B cell (primary cell): Measurements from ENCODE around the gene RIPPLY2. TPM values are rescaled to one million over a fixed set of nuclear protein-coding genes. Genes with fewer than 3 reads are reported as not detected.

Experiments used
- ATAC-seq: fragments of 200-7000 bp; cut with Tn5 transposase; one replicate; pipeline ENCODE4 v1.10.0; 2021; ENCODE audit warnings: low read depth, mild to moderate bottlenecking, moderate number of reproducible peaks, moderate library complexity
- CTCF ChIA-PET: fragments of 350-600 bp; sonication (Branson Sonifier 250); formaldehyde crosslinking; loops from one replicate; lab custom pipeline; 2021; ENCODE audit warnings: antibody characterized with exemption, inconsistent platforms; lab: Charles Lee
- POLR2A ChIA-PET: fragments of 350-600 bp; sonication (Branson Sonifier 250); formaldehyde crosslinking; loops from one replicate; lab custom pipeline; 2021; ENCODE audit warnings: antibody characterized with exemption; lab: Charles Lee
- DNase-seq: peaks from one replicate; pipeline ENCODE4 v3.0.0; 2013
- H2AFZ ChIP-seq: 2 replicates; pipeline ENCODE4 v1.6.1; 2012; ENCODE audit warnings: mild to moderate bottlenecking, low read depth, low read length; ENCODE audit not compliant: insufficient read depth, poor library complexity, severe bottlenecking
- H3K27ac ChIP-seq, 2 donors: 1 replicate in 1 of 2; 2 replicates in 1 of 2; pipeline ENCODE4 v1.5.1; 2012 to 2013; ENCODE audit warnings: low read length in 2 of 2, mild to moderate bottlenecking in 2 of 2, moderate library complexity in 1 of 2
- H3K27me3 ChIP-seq, 4 experiments: fragments of 200-600 bp in 1 of 4; sonication (generic) in 1 of 4; replicated peaks in 1 of 4; 1 replicate in 2 of 4; 2 replicates in 2 of 4; pipeline versions ENCODE4 v1.6.1 to v1.7.0; 2013 to 2016; ENCODE audit warnings: low read length in 3 of 4, mild to moderate bottlenecking in 2 of 4, mixed read lengths in 1 of 4, moderate library complexity in 1 of 4; ENCODE audit not compliant: insufficient read depth in 4 of 4, control insufficient read depth in 3 of 4; ENCODE audit errors: control extremely low read depth in 1 of 4
- H3K36me3 ChIP-seq, 2 experiments: replicated peaks in 1 of 2; 1 replicate in 1 of 2; 2 replicates in 1 of 2; pipeline versions ENCODE4 v1.6.1 to v1.7.1; 2013; ENCODE audit warnings: low read length in 1 of 2; ENCODE audit not compliant: insufficient read depth in 2 of 2, control insufficient read depth in 1 of 2; ENCODE audit errors: control extremely low read depth in 1 of 2, extremely low read depth in 1 of 2
- H3K4me1 ChIP-seq, 2 donors: fragments of 200-600 bp in 1 of 2; sonication (generic) in 1 of 2; 1 replicate in 1 of 2; 2 replicates in 1 of 2; pipeline versions ENCODE4 v1.5.1 to v1.6.1; 2013 to 2017; ENCODE audit warnings: low read length in 2 of 2; ENCODE audit not compliant: control insufficient read depth in 2 of 2, insufficient read depth in 2 of 2
- H3K4me2 ChIP-seq: replicated peaks from 2 replicates; pipeline ENCODE3; 2012; ENCODE audit warnings: mild to moderate bottlenecking, low read depth, low read length; ENCODE audit not compliant: poor library complexity, severe bottlenecking
- H3K4me3 ChIP-seq, 5 experiments: fragments of 200-600 bp in 1 of 5; sonication (generic) in 1 of 5; 1 replicate in 3 of 5; 2 replicates in 2 of 5; pipeline versions ENCODE4 v1.5.1 to v1.7.0; 2011 to 2016; ENCODE audit warnings: low read length in 4 of 5, mild to moderate bottlenecking in 4 of 5, low read depth in 2 of 5, control low read depth in 1 of 5, moderate library complexity in 1 of 5; ENCODE audit not compliant: insufficient read depth in 1 of 5; ENCODE audit errors: control extremely low read depth in 1 of 5, extremely low read depth in 1 of 5
- H3K79me2 ChIP-seq: fragments of 200-600 bp; sonication (generic); one replicate; pipeline ENCODE4 v1.6.0; 2016; ENCODE audit warnings: low read length; ENCODE audit not compliant: control insufficient read depth, insufficient read depth
- H3K9ac ChIP-seq: fragments of 200-600 bp; sonication (generic); 2 replicates; pipeline ENCODE4 v1.6.1; 2017; ENCODE audit warnings: mild to moderate bottlenecking, low read length, moderate library complexity
- H3K9me3 ChIP-seq, 3 donors: one replicate each; pipeline versions ENCODE4 v1.6.1 to v1.7.1; 2013; ENCODE audit warnings: low read length in 2 of 3; ENCODE audit not compliant: control insufficient read depth in 2 of 3, insufficient read depth in 1 of 3; ENCODE audit errors: control extremely low read depth in 1 of 3
- H4K20me1 ChIP-seq: 2 replicates; pipeline ENCODE4 v1.6.0; 2012; ENCODE audit warnings: mild to moderate bottlenecking, low read length; ENCODE audit not compliant: insufficient read depth, control insufficient read depth, poor library complexity, severe bottlenecking
- H3K27ac Mint-ChIP-seq: one replicate; pipeline ENCODE4 v1.8.0; 2021; ENCODE audit warnings: mixed read lengths
- H3K27me3 Mint-ChIP-seq: one replicate; pipeline ENCODE4 v1.8.0; 2021; ENCODE audit warnings: mixed read lengths
- H3K4me1 Mint-ChIP-seq: one replicate; pipeline ENCODE4 v1.8.0; 2021; ENCODE audit warnings: mixed read lengths
- H3K4me3 Mint-ChIP-seq: one replicate; pipeline ENCODE4 v1.8.0; 2021; ENCODE audit warnings: mixed read lengths
- H3K9me3 Mint-ChIP-seq: one replicate; pipeline ENCODE4 v1.8.0; 2022; ENCODE audit warnings: mixed read lengths; ENCODE audit not compliant: insufficient read depth
- EZH2 ChIP-seq: IDR thresholded peaks from 2 replicates; pipeline ENCODE4 v1.6.1; 2012; ENCODE audit warnings: borderline replicate concordance, low read depth, mild to moderate bottlenecking, moderate library complexity, low read length; ENCODE audit not compliant: insufficient read depth, poor library complexity, severe bottlenecking
- WGBS: methylation state at CpG from one replicate; pipeline ENCODE4 v1.1.5; 2013; ENCODE audit warnings: missing lambda C conversion rate; ENCODE audit not compliant: insufficient coverage; 5-methylcytosine and 5-hydroxymethylcytosine counted together
- intact Hi-C: fragments of 100-400 bp; cut with micrococcal nuclease; formaldehyde crosslinking; loops from one replicate; pipeline ENCODE4 v1.10.0; 2022
- polyA plus RNA-seq: library from polyadenylated mRNA; depleted of rRNA; stranded (reverse); fragments of >200 nt; gene quantifications from 2 replicates; pipeline ENCODE4 v1.2.3, GENCODE V29; 2012
- total RNA-seq, 2 donors: library from RNA; stranded (reverse); fragments of 120-200 nt in 1 of 2; gene quantifications; 1 replicate in 1 of 2; 2 replicates in 1 of 2; pipeline versions ENCODE4 v1.2.3 to v1.2.4, GENCODE V29; 2013 to 2022
- TF ChIP-seq, protein P1 (sequence below): fragments of 200-600 bp; IDR thresholded peaks from one replicate; pipeline ENCODE4 v1.8.0; 2022; ENCODE audit warnings: antibody characterized with exemption, mild to moderate bottlenecking

The RIPPLY2 gene
- total and polyA plus RNA-seq, 2 donors (not counting 1 experiment from before 2014, with no cell fraction given), result not detected

- no peak for TF ChIP-seq EZH2
- TF ChIP-seq, protein P1, sequence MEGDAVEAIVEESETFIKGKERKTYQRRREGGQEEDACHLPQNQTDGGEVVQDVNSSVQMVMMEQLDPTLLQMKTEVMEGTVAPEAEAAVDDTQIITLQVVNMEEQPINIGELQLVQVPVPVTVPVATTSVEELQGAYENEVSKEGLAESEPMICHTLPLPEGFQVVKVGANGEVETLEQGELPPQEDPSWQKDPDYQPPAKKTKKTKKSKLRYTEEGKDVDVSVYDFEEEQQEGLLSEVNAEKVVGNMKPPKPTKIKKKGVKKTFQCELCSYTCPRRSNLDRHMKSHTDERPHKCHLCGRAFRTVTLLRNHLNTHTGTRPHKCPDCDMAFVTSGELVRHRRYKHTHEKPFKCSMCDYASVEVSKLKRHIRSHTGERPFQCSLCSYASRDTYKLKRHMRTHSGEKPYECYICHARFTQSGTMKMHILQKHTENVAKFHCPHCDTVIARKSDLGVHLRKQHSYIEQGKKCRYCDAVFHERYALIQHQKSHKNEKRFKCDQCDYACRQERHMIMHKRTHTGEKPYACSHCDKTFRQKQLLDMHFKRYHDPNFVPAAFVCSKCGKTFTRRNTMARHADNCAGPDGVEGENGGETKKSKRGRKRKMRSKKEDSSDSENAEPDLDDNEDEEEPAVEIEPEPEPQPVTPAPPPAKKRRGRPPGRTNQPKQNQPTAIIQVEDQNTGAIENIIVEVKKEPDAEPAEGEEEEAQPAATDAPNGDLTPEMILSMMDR, result no peak
- H3K9me3 Mint-ChIP-seq, result no peaks in the 10 kb centered on the region
- ChIA-PET CTCF (interaction anchor here (1.3 to 3.2 kb wide), 3 partner anchors 9 to 342 kb away, joined by 3 to 30 read pairs (median 14); partner anchors contain the start of gene CEP162), POLR2A (no interaction called here)
- H2AFZ ChIP-seq, result no peak overlapping the region
- peaks cover 0 to 1% of the 10 kb centered on the region in 2 experiments for H3K36me3 ChIP-seq
- ATAC-seq, result no peak
- H3K27me3 ChIP-seq, result no peaks in the 10 kb centered on the region
- H3K27ac ChIP-seq, result no peak overlapping the region
- no peak overlapping the region for H3K4me2 ChIP-seq
- no peak overlapping the region for H3K9ac ChIP-seq
- no peak overlapping the region for H3K27ac Mint-ChIP-seq
- DNase-seq, result no peak
- H3K4me1 ChIP-seq, result peaks cover 5 to 7% of the 10 kb centered on the region in 2 donors
- intact Hi-C loops, result loop anchor here (2.0 to 10.0 kb wide), 2 partner anchors 27 to 169 kb away; partner anchors contain the start of gene CYB5R4
- peaks cover 41% of the 10 kb centered on the region for H3K4me1 Mint-ChIP-seq
- no CpG with 5 or more reads among the region's 2 CpGs for WGBS
- H3K27me3 Mint-ChIP-seq, result no peaks in the 10 kb centered on the region
- H4K20me1 ChIP-seq, result peaks cover 56% of the 10 kb centered on the region
- peaks cover 0 to 2% (median 0%) of the 10 kb centered on the region in 3 donors for H3K9me3 ChIP-seq
- H3K79me2 ChIP-seq, result peaks cover 70% of the 10 kb centered on the region
- no peak overlapping the region for H3K4me3 Mint-ChIP-seq
- H3K4me3 ChIP-seq, result no peak overlapping the region
These were observed 32.8 kb downstream of the RIPPLY2 start for GRCh38 chr6:83885984-83886383.

GRCh38 chr6:83889621-83890020 lies 36.5 kb downstream of the RIPPLY2 start:
- Histone ChIP-seq H3K4me1 (peaks cover 5 to 7% of the 10 kb centered on the region in 2 donors), H3K9ac (no peak overlapping the region), H3K27ac (no peak overlapping the region), H2AFZ (no peak overlapping the region), H3K9me3 (peaks cover 0 to 2% (median 0%) of the 10 kb centered on the region in 3 donors), H3K36me3 (peaks cover 0 to 12% of the 10 kb centered on the region in 2 experiments), H3K4me3 (no peak overlapping the region), H4K20me1 (peaks cover 69% of the 10 kb centered on the region), H3K27me3 (no peaks in the 10 kb centered on the region), H3K4me2 (no peak overlapping the region), H3K79me2 (peaks cover 89% of the 10 kb centered on the region)
- H3K27me3 Mint-ChIP-seq, result no peaks in the 10 kb centered on the region
- no peak overlapping the region for H3K4me3 Mint-ChIP-seq
- intact Hi-C loops, result loop anchor here (10.0 kb wide), 1 partner anchor 165 kb away; no protein-coding TSS in a partner anchor
- ChIA-PET CTCF (interaction anchor here (0.6 to 1.8 kb wide), 3 partner anchors 50 to 334 kb away, joined by 3 to 7 read pairs (median 3); no protein-coding TSS in a partner anchor), POLR2A (no interaction called here)
- ATAC-seq (no peak), DNase-seq (no peak)
- H3K27ac Mint-ChIP-seq, result no peak overlapping the region
- H3K9me3 Mint-ChIP-seq, result no peaks in the 10 kb centered on the region
- 100% methylated on average over 1 of the region's 1 CpG for WGBS
- no peak for TF ChIP-seq EZH2
- TF ChIP-seq, protein P1, result no peak
- H3K4me1 Mint-ChIP-seq, result peaks cover 49% of the 10 kb centered on the region
